ENCODE results near the gene PGBD1. TPM values are rescaled to one million over a fixed set of nuclear protein-coding genes. Genes with fewer than 3 reads are reported as not detected.

PGBD1 gene
- total and polyA plus RNA-seq, 2 experiments from 2014 or later = 7.5 to 10.5 TPM

DNA sequence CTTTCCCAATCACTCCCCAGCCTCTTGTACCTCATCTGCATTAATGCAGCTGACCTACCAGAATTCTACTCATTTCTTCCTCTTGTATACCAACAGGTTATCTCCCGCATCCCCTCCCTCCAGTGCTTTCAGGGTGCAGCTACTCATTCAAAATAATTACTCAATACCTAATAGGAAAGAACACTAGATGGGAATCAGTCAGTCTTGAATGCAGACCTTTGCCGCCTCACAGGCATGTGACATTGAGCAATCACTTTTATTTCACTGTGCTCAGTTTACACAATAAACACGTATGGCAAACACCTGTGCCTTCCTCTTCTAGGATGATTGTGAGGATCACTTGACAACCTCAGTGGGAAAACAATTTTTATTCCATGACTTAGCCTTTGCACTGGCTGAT, 41.3 kb downstream of the PGBD1 start (continued):
- TF ChIP-seq, protein P1, sequence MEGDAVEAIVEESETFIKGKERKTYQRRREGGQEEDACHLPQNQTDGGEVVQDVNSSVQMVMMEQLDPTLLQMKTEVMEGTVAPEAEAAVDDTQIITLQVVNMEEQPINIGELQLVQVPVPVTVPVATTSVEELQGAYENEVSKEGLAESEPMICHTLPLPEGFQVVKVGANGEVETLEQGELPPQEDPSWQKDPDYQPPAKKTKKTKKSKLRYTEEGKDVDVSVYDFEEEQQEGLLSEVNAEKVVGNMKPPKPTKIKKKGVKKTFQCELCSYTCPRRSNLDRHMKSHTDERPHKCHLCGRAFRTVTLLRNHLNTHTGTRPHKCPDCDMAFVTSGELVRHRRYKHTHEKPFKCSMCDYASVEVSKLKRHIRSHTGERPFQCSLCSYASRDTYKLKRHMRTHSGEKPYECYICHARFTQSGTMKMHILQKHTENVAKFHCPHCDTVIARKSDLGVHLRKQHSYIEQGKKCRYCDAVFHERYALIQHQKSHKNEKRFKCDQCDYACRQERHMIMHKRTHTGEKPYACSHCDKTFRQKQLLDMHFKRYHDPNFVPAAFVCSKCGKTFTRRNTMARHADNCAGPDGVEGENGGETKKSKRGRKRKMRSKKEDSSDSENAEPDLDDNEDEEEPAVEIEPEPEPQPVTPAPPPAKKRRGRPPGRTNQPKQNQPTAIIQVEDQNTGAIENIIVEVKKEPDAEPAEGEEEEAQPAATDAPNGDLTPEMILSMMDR (conservative IDR thresholded peaks at IDR 0.05; ENCODE audit: low read depth in 2 of 2) = no peak

DNA sequence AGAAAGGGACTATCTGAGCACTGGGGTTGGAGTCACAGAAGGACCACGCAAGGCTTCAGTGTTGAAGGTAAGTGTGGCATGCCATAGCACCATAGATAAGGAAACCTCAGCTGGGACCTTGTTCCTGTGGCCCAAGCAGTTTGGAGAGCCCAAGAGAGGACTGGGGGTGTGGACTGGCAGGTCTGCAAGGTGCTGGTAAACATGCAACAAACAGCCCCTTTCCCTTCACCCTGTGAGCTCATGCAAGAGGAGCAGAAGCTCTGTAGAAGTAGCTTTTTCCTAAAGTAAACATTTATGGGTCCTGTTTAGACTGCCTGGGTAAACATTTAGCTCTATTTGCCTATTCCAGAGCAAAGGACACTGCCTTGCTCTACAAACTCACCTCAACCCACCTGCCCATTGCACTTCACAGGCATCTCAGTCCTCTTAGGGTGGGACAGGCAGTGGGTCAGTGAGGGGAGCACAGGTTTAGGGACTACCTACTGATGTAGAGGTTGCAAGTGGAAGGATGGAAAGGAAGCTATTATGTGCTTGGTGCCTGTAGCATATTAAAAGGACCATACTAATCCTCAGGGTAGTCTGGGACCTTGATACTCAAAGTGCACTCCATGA, 42.5 kb downstream of the PGBD1 start:
- H3K27me3 Mint-ChIP-seq (ENCODE audit: insufficient read depth, low read depth, poor library complexity) = peaks cover 4% of the 10 kb centered on the region
- no peak for ATAC-seq
- no peak overlapping the region for H3K4me3 Mint-ChIP-seq
- H3K27ac Mint-ChIP-seq = no peak overlapping the region
- no peaks in the 10 kb centered on the region for H3K79me2 ChIP-seq (replicated peaks; ENCODE audit: insufficient read depth)
- H3K9me3 Mint-ChIP-seq = peaks cover 40% of the 10 kb centered on the region
- H3K36me3 Mint-ChIP-seq (ENCODE audit: low read depth) = peaks cover 51% of the 10 kb centered on the region
- no peak overlapping the region for H3K4me2 ChIP-seq
- no peak for DNase-seq (ENCODE audit: low spot score)
- no peak overlapping the region for H3K4me3 ChIP-seq
- no peak overlapping the region for H2AFZ ChIP-seq
- H3K4me1 Mint-ChIP-seq = no peaks in the 10 kb centered on the region
- H4K20me1 ChIP-seq (replicated peaks; ENCODE audit: insufficient read depth) = no peaks in the 10 kb centered on the region
- no peak overlapping the region for H3K27ac ChIP-seq (ENCODE audit: low read depth)
- no peaks in the 10 kb centered on the region for H3K27me3 ChIP-seq (ENCODE audit: insufficient read depth)
- peaks cover 28% of the 10 kb centered on the region for H3K36me3 ChIP-seq (ENCODE audit: insufficient read depth)
- no peaks in the 10 kb centered on the region for H3K4me1 ChIP-seq (ENCODE audit: insufficient read depth)
- H3K9me2 ChIP-seq (ENCODE audit: insufficient read depth) = no peaks in the 10 kb centered on the region
- no peaks in the 10 kb centered on the region for H3F3A ChIP-seq (replicated peaks; ENCODE audit: low read depth)
- TF ChIP-seq ZNF114 (CRISPR knock-in tag; IDR thresholded peaks at IDR 0.05) (no peak), CREB1 (CRISPR knock-in tag; IDR thresholded peaks at IDR 0.05; ENCODE audit: low read depth) (no peak), POLR2AphosphoS5 (IDR thresholded peaks at IDR 0.05; ENCODE audit: low read depth) (no peak), NANOG (IDR thresholded peaks at IDR 0.05; ENCODE audit: borderline replicate concordance) (no peak), EZH2 (IDR thresholded peaks at IDR 0.05; ENCODE audit: low read depth, unreplicated experiment) (no peak), JUNB (IDR thresholded peaks at IDR 0.05; ENCODE audit: unreplicated experiment) (no peak), ZNF331 (CRISPR knock-in tag; IDR thresholded peaks at IDR 0.05; ENCODE audit: low read depth) (no peak)
- TF ChIP-seq, protein P2, sequence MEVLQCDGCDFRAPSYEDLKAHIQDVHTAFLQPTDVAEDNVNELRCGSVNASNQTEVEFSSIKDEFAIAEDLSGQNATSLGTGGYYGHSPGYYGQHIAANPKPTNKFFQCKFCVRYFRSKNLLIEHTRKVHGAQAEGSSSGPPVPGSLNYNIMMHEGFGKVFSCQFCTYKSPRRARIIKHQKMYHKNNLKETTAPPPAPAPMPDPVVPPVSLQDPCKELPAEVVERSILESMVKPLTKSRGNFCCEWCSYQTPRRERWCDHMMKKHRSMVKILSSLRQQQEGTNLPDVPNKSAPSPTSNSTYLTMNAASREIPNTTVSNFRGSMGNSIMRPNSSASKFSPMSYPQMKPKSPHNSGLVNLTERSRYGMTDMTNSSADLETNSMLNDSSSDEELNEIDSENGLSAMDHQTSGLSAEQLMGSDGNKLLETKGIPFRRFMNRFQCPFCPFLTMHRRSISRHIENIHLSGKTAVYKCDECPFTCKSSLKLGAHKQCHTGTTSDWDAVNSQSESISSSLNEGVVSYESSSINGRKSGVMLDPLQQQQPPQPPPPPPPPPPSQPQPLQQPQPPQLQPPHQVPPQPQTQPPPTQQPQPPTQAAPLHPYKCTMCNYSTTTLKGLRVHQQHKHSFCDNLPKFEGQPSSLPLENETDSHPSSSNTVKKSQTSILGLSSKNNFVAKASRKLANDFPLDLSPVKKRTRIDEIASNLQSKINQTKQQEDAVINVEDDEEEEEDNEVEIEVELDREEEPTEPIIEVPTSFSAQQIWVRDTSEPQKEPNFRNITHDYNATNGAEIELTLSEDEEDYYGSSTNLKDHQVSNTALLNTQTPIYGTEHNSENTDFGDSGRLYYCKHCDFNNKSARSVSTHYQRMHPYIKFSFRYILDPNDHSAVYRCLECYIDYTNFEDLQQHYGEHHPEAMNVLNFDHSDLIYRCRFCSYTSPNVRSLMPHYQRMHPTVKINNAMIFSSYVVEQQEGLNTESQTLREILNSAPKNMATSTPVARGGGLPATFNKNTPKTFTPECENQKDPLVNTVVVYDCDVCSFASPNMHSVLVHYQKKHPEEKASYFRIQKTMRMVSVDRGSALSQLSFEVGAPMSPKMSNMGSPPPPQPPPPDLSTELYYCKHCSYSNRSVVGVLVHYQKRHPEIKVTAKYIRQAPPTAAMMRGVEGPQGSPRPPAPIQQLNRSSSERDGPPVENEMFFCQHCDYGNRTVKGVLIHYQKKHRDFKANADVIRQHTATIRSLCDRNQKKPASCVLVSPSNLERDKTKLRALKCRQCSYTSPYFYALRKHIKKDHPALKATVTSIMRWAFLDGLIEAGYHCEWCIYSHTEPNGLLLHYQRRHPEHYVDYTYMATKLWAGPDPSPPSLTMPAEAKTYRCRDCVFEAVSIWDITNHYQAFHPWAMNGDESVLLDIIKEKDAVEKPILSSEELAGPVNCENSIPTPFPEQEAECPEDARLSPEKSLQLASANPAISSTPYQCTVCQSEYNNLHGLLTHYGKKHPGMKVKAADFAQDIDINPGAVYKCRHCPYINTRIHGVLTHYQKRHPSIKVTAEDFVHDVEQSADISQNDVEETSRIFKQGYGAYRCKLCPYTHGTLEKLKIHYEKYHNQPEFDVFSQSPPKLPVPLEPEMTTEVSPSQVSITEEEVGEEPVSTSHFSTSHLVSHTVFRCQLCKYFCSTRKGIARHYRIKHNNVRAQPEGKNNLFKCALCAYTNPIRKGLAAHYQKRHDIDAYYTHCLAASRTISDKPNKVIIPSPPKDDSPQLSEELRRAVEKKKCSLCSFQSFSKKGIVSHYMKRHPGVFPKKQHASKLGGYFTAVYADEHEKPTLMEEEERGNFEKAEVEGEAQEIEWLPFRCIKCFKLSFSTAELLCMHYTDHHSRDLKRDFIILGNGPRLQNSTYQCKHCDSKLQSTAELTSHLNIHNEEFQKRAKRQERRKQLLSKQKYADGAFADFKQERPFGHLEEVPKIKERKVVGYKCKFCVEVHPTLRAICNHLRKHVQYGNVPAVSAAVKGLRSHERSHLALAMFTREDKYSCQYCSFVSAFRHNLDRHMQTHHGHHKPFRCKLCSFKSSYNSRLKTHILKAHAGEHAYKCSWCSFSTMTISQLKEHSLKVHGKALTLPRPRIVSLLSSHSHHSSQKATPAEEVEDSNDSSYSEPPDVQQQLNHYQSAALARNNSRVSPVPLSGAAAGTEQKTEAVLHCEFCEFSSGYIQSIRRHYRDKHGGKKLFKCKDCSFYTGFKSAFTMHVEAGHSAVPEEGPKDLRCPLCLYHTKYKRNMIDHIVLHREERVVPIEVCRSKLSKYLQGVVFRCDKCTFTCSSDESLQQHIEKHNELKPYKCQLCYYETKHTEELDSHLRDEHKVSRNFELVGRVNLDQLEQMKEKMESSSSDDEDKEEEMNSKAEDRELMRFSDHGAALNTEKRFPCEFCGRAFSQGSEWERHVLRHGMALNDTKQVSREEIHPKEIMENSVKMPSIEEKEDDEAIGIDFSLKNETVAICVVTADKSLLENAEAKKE (CRISPR knock-in tag; IDR thresholded peaks at IDR 0.05) = no peak
- TF ChIP-seq, protein P1 (conservative IDR thresholded peaks at IDR 0.05; ENCODE audit: low read depth in 2 of 2) = no peak
- TF ChIP-seq, protein P3, sequence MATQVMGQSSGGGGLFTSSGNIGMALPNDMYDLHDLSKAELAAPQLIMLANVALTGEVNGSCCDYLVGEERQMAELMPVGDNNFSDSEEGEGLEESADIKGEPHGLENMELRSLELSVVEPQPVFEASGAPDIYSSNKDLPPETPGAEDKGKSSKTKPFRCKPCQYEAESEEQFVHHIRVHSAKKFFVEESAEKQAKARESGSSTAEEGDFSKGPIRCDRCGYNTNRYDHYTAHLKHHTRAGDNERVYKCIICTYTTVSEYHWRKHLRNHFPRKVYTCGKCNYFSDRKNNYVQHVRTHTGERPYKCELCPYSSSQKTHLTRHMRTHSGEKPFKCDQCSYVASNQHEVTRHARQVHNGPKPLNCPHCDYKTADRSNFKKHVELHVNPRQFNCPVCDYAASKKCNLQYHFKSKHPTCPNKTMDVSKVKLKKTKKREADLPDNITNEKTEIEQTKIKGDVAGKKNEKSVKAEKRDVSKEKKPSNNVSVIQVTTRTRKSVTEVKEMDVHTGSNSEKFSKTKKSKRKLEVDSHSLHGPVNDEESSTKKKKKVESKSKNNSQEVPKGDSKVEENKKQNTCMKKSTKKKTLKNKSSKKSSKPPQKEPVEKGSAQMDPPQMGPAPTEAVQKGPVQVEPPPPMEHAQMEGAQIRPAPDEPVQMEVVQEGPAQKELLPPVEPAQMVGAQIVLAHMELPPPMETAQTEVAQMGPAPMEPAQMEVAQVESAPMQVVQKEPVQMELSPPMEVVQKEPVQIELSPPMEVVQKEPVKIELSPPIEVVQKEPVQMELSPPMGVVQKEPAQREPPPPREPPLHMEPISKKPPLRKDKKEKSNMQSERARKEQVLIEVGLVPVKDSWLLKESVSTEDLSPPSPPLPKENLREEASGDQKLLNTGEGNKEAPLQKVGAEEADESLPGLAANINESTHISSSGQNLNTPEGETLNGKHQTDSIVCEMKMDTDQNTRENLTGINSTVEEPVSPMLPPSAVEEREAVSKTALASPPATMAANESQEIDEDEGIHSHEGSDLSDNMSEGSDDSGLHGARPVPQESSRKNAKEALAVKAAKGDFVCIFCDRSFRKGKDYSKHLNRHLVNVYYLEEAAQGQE (IDR thresholded peaks at IDR 0.05; ENCODE audit: unreplicated experiment) = no peak

All from GM23338 (cell line).